Activated naive CD4-positive, alpha-beta T cell treated with anti-CD3 and anti-CD28 coated beads, Interleukin-2, amount 50 U/mL, for 72 hours (primary cell): ENCODE measurements around the gene DTNBP1. TPM values are rescaled to one million over a fixed set of nuclear protein-coding genes. Genes with fewer than 3 reads are reported as not detected.
A peak's percentile ranks its signal among the peaks of the same experiment; 100 is the strongest.

Source experiments
- ATAC-seq, 2 donors: fragments of 150-1000 bp; cut with Tn5 transposase; 2 replicates each; pipeline ENCODE4 v1.10.0; 2021; ENCODE audit warnings: mild to moderate bottlenecking in 2 of 2, moderate library complexity in 2 of 2
- DNase-seq, 2 donors: peaks; one replicate each; pipeline ENCODE4 v3.0.0; 2021 to 2022; ENCODE audit warnings: low spot score in 2 of 2
- H3K27ac Mint-ChIP-seq, 2 donors: one replicate each; pipeline ENCODE4 v1.8.0; 2022; ENCODE audit warnings: mild to moderate bottlenecking in 2 of 2, mixed read lengths in 2 of 2
- H3K36me3 Mint-ChIP-seq, 2 donors: one replicate each; pipeline ENCODE4 v1.8.0; 2022; ENCODE audit warnings: mixed read lengths in 2 of 2
- H3K9me3 Mint-ChIP-seq, 2 donors: one replicate each; pipeline ENCODE4 v1.8.0; 2022; ENCODE audit warnings: mixed read lengths in 2 of 2
- total RNA-seq, 2 donors: library from RNA; stranded (reverse); gene quantifications; one replicate each; pipeline ENCODE4 v1.2.3, GENCODE V29; 2022

Gene DTNBP1
- total RNA-seq, 2 donors from 2014 or later: 14.1 to 24.5 TPM

DNA sequence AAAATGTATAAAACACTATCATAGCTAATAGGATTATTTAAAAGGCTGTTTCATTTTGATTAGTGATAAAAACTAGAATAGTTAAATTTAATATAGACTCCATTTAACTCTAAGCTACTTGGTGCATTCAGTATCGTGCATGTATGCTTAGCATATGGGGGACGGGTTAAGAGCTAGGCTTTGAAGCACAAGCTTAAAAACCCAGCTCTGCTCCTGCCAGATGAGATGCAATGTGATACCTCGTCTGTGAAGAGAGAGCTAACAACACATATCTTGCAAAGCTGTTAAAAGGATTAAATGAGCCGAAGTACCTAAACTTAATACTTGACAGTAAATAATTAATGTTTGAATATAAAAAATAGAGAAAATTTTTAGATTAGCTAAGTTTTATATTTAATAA lies 42.2 kb downstream of the DTNBP1 start:
- ATAC-seq (no peak), DNase-seq (no peak)
- H3K27ac Mint-ChIP-seq: no peak overlapping the region
- H3K36me3 Mint-ChIP-seq: no peaks in the 10 kb centered on the region
- no peaks in the 10 kb centered on the region for H3K9me3 Mint-ChIP-seq

DNA sequence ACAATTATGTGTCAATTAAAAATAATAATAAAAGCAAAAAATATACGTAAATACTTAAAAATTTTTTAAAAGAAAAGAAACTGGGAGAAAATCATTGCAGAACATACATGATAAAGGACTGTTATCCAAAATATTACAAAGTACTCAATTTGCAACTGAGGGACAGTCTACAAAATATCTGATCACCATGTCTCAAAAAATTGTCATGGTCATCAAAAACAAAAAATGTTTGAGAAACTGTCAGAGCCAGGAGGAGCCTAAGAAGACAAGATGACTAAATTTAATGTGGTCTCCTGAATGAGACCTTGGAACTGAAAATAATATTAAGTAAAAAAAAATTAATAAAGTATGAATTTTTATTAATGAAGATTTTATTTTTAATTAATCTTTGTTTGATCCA lies 43.5 kb downstream of the DTNBP1 start:
- ATAC-seq: no peak
- peaks cover 3 to 11% of the 10 kb centered on the region in 2 donors for H3K36me3 Mint-ChIP-seq
- no peak overlapping the region for H3K27ac Mint-ChIP-seq
- H3K9me3 Mint-ChIP-seq: no peaks in the 10 kb centered on the region
- DNase-seq: no peak

DNA sequence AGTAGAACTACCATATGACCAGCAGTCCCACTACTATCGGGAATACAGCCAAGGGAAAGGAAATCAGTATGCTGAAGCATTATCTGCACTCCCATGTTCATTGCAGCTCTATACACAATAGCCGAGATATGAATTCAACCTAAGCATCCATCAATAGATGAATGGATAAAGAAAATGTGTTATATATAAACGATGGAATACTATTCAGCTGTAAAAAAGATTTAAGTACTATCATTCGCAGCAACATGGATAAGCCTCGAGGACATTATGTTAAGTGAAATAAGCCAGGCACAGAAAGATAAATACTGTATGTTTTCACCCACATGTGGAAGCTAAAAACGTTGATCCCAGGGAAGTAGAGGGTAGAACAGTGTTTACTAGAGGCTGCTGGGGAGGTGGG lies 44.1 kb downstream of the DTNBP1 start:
- no peak overlapping the region for H3K27ac Mint-ChIP-seq
- no peak for ATAC-seq
- H3K9me3 Mint-ChIP-seq: no peaks in the 10 kb centered on the region
- no peak for DNase-seq
- peaks cover 9 to 18% of the 10 kb centered on the region in 2 donors for H3K36me3 Mint-ChIP-seq

DNA sequence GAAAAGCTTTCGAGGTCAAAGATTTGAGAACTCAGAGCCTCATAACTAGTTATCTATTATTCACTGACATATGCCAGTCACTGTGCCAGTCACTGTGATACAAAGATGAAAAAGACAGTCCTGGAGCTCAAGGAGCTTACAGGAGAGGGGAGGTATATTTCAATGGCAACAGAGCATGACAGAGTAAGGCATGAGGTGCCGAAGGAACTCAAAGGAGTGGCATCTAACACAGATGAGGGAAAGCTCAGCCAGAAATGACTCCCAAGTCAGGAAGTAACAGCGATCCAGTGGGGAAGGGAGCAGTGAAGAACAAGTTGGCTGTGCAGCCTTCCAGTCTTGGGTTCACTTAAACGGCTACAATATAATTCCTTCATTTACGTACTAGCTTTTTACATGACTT lies 46.6 kb downstream of the DTNBP1 start:
- no peak for ATAC-seq
- no peak for DNase-seq
- H3K27ac Mint-ChIP-seq: no peak overlapping the region
- peaks cover 12 to 20% of the 10 kb centered on the region in 2 donors for H3K36me3 Mint-ChIP-seq
- H3K9me3 Mint-ChIP-seq: no peaks in the 10 kb centered on the region

DNA sequence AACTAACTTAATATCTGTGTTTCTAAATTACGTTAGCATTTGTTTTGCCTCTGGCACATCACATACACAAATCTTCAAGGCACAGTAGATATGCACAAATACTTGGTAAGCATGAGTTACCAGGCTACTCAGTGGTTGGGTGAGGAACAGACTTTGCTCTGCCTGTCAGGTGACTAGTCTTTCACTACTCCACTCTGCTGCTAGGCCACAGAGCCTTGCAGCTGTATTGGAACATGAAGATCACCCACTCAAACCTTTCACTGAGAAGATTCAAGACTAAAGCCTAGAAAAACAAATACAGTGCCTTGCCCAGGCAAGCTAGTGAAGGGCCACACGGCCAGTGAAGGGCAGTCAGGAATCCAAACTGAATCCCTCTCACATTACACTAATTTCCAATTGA lies 47.0 kb downstream of the DTNBP1 start:
- no peak for ATAC-seq

DNA sequence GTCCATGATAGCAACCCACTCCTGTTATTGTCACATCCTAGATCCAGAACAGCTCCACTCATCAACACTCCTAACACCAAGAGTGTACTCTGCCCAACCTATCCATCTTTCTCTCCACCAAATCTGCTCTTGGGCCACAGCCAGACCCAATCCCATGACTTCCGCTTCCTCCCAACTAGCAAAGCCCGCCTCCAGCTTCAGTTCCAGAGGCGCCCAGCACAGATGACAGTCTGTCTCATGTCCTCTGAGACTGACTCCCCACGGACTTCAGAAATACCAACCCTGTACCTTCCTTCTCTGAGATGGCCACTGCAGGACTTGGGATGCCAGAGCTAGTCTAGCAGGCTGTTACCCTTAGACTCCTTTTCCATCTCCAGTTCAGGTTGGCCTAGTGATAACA lies 48.6 kb downstream of the DTNBP1 start:
- Mint-ChIP-seq H3K36me3 (peaks cover 12 to 27% of the 10 kb centered on the region in 2 donors), H3K27ac (peak overlapping the region in 1 of 2 donors; percentile 31), H3K9me3 (no peaks in the 10 kb centered on the region)
- ATAC-seq (no peak), DNase-seq (no peak)

More for the DNA sequence above, 47.0 kb downstream of the DTNBP1 start:
- DNase-seq: no peak
- H3K9me3 Mint-ChIP-seq: no peaks in the 10 kb centered on the region
- peaks cover 12 to 20% of the 10 kb centered on the region in 2 donors for H3K36me3 Mint-ChIP-seq
- H3K27ac Mint-ChIP-seq: no peak overlapping the region

DNA sequence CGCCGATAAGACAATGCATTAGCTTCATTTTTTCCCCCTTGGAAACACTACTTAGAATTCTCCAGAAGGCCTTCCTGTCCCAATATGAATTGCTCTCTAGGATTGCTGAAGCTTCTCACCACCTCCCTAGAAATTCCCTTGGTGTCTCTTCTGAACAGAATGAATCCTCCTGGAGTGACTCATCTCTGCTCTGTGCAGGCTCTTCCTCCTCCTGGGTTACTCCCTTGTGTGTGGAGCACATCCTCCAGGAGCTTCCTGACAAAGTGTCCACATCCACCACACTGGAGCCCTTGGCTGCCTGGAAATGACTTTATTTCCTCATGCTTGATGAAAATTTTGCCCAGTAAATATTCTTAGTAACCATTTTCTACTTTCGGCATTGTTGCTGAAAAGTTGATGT lies 54.4 kb downstream of the DTNBP1 start:
- H3K9me3 Mint-ChIP-seq: no peaks in the 10 kb centered on the region
- ATAC-seq (no peak), DNase-seq (no peak)
- peaks cover 7 to 17% of the 10 kb centered on the region in 2 donors for H3K36me3 Mint-ChIP-seq
- H3K27ac Mint-ChIP-seq: no peak overlapping the region

DNA sequence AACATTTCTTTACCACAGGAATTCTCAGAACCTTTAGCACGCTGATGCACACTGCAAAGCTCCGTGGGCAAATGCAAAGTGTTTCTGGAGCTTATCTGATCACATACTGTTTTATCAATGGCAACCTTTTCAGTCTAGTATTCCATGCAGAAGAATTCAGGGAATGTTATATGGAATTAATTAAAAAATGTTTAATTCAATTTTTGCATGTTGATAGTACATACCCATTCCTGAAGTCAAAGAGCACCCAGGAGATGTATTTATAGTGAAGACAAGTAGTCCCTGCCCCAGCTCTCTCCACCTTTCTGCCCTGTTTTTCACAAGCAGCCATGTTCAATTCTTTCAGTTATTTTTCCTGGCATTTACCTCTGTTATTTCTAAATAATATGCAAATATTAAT lies 55.2 kb downstream of the DTNBP1 start:
- Mint-ChIP-seq H3K36me3 (peaks cover 7 to 17% of the 10 kb centered on the region in 2 donors), H3K9me3 (no peaks in the 10 kb centered on the region), H3K27ac (no peak overlapping the region)
- no peak for ATAC-seq
- DNase-seq: no peak

DNA sequence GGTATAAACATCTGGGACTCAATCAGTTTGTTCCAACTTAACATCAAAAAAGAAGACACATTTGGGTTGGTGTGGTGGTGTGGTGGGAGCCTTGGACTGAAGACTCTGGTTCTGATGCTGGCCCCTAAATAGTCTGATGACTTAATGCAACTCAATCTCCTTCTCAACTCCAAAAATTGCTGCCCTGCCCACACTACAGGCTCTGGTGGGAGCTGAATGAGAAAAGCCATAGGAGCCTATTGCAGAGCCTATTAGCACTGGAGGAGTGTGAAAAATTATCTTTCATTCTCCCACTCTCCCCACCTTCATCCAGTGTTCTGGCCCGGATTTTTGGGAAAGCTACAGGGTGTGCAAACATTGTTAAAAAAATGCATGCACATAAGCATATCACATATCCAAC lies 56.5 kb downstream of the DTNBP1 start:
- Mint-ChIP-seq H3K27ac (no peak overlapping the region), H3K9me3 (no peaks in the 10 kb centered on the region), H3K36me3 (peaks cover 7 to 17% of the 10 kb centered on the region in 2 donors)
- no peak for ATAC-seq
- no peak for DNase-seq

DNA sequence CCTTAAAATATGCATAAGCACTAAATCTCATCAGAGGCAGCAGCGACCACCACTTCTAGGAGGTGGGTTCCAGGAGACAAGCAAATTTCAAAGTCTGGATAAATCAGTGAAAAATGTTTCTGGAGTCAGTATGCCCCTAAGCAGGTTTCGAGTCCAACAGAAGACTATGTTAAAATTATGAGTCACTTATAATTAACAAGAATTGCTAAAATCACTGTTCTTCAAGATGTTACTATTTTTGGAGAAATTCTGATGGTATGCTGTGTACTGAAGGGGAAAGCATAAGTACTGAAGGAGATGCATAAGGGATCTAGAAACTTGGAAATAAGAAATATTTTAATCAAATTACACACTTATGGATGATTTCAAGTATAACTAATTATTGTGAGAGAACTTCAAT lies 58.0 kb downstream of the DTNBP1 start:
- Mint-ChIP-seq H3K36me3 (peaks cover 14 to 16% of the 10 kb centered on the region in 2 donors), H3K27ac (no peak overlapping the region), H3K9me3 (no peaks in the 10 kb centered on the region)
- no peak for ATAC-seq
- DNase-seq: no peak

DNA sequence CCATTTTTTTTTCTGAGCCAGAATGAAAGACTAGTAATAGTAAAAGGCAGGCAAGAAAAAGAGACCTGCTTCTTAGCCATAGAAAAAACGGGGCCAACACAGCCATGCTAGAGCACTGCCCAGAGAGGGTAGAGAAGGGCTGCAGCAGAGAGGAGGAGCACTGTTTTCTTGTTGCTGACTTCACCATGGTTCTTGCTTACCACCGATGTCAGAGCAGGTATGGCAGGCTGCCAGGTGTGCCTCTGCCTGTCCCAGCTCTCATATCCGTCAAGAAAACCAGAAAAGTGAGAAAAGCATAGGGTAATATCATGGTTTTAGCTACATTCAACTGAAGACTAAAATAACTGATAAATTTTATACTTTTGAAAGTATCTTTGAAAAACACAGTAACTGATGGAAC lies 60.7 kb downstream of the DTNBP1 start:
- no peak for ATAC-seq
- no peaks in the 10 kb centered on the region for H3K9me3 Mint-ChIP-seq

DNA sequence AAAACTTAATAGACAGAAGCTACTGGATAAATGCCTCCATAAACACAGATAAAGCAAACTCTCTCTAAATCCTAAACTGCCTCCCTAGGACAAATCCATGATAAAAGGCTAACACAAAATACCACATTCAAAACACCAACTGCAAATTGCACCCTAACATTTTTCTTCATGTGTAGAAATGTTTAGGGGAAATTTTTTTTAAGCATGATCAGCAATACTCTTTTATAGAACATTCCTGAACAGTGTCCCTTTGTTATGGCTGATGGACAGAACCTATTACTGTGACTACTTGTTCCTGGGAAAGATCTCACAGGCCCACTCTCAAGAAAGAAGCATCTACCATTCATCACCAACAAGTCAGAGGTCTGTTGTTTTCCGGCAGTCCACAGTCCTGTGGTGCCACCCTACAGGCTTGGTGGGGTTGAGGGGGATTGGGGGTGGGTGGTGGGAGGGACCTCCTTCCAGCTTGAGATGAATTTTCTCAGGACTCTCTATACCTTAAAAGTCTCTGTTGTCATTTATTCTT lies 64.5 kb downstream of the DTNBP1 start:
- DNase-seq: no peak
- peaks cover 7 to 12% of the 10 kb centered on the region in 2 donors for H3K36me3 Mint-ChIP-seq
- no peak for ATAC-seq
- no peak overlapping the region for H3K27ac Mint-ChIP-seq
- H3K9me3 Mint-ChIP-seq: no peaks in the 10 kb centered on the region

More for the DNA sequence above, 60.7 kb downstream of the DTNBP1 start:
- no peak for DNase-seq
- H3K27ac Mint-ChIP-seq: no peak overlapping the region
- H3K36me3 Mint-ChIP-seq: peaks cover 11 to 14% of the 10 kb centered on the region in 2 donors

DNA sequence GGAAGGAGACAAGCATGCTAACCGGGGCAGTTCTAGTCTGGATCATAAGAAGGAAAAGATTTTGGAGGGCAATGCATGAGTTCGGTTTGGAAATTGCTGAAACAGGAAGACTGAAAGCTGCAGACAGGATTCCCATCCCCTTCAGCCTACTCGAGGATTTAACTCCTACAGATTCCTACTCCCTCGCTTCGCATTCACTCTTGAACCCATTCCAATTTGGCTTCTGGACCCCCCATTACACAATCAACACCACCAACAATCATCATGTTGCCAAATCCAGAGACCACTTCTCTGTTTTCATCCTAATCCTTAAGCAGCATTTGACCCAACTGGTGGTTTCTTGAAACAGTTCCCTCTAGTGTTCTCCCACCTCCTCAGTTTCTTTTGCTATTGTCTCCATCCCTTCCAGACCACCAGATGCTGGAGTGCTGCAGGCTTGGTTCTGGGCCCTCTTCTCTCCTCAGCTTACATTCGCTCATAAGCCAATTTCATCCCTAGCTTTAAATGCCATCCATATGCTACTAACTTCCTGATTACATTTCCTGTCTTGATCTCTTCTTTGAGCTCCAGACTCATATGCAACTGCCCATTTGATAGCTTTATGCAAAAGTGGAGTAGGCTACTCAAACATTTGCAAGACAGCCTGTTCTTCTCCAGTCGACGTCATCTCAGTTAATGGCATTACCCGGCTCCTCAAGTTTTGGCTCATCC lies 66.5 kb downstream of the DTNBP1 start:
- Mint-ChIP-seq H3K36me3 (peaks cover 7 to 12% of the 10 kb centered on the region in 2 donors), H3K9me3 (no peaks in the 10 kb centered on the region), H3K27ac (no peak overlapping the region)
- ATAC-seq: no peak
- no peak for DNase-seq

DNA sequence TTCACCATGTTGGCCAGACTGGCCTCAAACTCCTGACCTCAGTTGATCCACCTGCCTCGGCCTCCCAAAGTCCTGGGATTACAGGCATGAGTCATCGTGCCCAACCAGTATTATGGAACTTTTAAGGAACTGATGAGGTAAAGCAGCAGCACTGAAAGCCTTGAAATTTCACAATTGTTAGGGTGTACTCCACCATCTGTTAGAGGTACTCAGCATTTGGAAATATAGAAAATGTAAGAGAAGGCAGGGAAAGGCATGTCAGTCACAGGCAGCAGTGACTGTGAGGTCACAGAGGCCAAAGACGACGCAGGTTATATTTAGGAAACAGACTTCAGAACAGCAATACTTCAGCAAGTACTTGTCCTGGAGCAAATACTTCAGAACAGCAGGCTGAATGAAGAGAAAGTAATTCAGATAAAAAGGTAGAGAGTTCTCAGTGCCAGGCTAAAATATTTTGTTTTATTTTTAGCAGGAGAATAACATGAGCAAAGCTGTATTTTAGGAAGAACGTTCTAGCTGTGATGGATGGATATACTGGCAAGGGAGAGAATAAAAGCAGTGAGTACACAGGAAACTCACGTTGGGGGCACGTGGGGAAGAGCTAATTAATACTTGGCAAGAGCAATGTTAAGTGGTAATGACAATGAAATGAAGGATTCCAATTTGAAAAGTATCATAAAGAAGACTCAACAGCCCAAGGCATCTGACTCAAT lies 67.2 kb downstream of the DTNBP1 start:
- Mint-ChIP-seq H3K27ac (peak overlapping the region in 1 of 2 donors; percentile 79), H3K9me3 (no peaks in the 10 kb centered on the region), H3K36me3 (peaks cover 7 to 11% of the 10 kb centered on the region in 2 donors)
- ATAC-seq (no peak), DNase-seq (no peak)

DNA sequence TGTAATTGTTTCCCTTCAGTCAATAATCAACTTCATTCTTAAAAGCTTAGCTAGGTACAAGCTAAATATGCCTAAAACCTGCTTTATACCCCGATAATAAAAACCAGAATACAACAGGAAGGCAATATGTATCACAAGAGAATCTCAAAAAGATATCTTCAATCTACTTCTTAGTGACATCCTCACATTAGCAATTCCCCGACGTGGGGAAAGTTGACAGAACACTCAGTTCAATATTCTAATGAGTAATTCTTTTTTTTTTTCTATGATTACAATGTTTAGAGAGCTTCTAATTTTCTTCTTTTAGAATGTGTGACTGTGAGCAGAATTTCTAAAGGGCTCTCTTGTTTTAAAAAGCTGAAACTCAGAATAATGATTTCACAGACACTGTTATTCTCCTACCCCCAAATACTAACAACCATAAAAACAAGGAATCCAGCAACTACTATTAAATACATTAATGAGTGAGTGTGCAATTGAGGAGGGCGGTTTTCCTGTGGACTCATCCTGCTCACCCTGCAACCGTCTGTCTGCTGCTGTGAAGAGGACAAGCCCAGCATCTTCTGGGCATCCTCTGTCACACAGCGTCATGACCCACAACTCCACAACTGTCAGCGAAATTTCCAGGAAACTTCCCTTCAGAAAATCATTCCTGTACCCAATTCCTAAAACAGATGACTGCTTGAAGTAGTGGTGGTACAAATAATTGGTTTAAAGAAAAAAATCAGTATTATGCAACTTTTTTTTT lies 68.1 kb downstream of the DTNBP1 start:
- Mint-ChIP-seq H3K27ac (no peak overlapping the region), H3K9me3 (peaks cover 0 to 4% of the 10 kb centered on the region in 2 donors), H3K36me3 (peaks cover 5 to 7% of the 10 kb centered on the region in 2 donors)
- DNase-seq: no peak
- no peak for ATAC-seq

DNA sequence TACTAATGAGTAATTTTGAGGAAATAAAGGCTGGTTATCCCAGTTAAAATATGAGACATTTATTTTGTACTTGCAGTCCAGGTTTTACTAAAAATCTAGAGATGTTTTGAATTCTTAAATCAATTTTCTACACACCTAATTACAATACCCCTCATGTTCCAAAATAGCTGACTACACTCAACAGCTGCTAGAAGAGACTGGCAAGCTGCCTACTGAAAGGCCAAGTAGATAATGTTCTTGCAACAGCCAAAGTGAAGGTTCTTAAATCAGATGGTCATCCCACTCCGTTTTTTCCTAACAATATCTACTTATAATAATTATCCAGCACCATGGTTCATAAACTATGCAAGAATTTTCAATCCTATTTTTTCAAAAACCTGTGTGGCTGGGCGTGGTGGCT lies 69.0 kb downstream of the DTNBP1 start:
- ATAC-seq (no peak), DNase-seq (no peak)
- H3K36me3 Mint-ChIP-seq: peaks cover 5 to 7% of the 10 kb centered on the region in 2 donors
- peaks cover 0 to 4% of the 10 kb centered on the region in 2 donors for H3K9me3 Mint-ChIP-seq
- H3K27ac Mint-ChIP-seq: no peak overlapping the region

DNA sequence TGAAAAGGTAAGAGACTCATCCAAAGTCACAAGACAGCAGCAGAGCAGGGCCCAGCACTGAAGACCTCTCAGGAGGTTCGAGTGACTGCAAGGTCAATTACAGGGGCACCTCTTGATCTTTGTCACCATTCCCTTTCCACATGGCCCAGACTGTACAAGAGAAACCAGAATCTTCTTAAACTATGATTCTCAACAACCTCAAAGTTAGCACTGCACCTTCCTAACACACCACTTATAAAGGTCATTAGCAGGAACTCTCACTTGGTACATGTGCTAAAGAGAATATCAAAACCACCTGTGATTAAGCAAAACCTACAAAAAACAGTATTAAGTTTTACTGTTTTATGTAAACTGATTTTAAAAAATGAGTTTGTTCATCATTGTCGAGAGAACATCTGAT lies 70.2 kb downstream of the DTNBP1 start:
- DNase-seq (no peak), ATAC-seq (no peak)
- no peak overlapping the region for H3K27ac Mint-ChIP-seq
- H3K9me3 Mint-ChIP-seq: peaks cover 0 to 4% of the 10 kb centered on the region in 2 donors
- H3K36me3 Mint-ChIP-seq: peaks cover 5 to 7% of the 10 kb centered on the region in 2 donors
